ENCODE results near the gene KIF23.
A peak's percentile ranks its signal among the peaks of the same experiment; 100 is the strongest.

The KIF23 gene

GRCh38 chr15:69466733-69467132, 52.6 kb downstream of the KIF23 start:
- no peak for DNase-seq (ENCODE audit: low read depth)

GRCh38 chr15:69467636-69468035, 53.5 kb downstream of the KIF23 start:
- DNase-seq (ENCODE audit: low read depth) = no peak

GRCh38 chr15:69468241-69469121, 54.3 kb downstream of the KIF23 start:
- DNase-seq (ENCODE audit: low read depth) = peak; percentile 77

GRCh38 chr15:69469467-69470201, 55.5 kb downstream of the KIF23 start:
- DNase-seq (ENCODE audit: low read depth) = peak; percentile 62

- no peak for DNase-seq (ENCODE audit: low read depth)
Measured at GRCh38 chr15:69472046-69472445, 57.9 kb downstream of the KIF23 start.

GRCh38 chr15:69472562-69472961, 58.4 kb downstream of the KIF23 start:
- DNase-seq (ENCODE audit: low read depth) = no peak

GRCh38 chr15:69474291-69474690, 60.1 kb downstream of the KIF23 start:
- peak; percentile 92 for DNase-seq (ENCODE audit: low read depth)

GRCh38 chr15:69474846-69475455, 60.8 kb downstream of the KIF23 start:
- peak; percentile 72 for DNase-seq (ENCODE audit: low read depth)

GRCh38 chr15:69475769-69476358, 61.7 kb downstream of the KIF23 start:
- peak; percentile 80 for DNase-seq (ENCODE audit: low read depth)

GRCh38 chr15:69476704-69477473, 62.7 kb downstream of the KIF23 start:
- no peak for DNase-seq (ENCODE audit: low read depth)

GRCh38 chr15:69478259-69478781, 64.2 kb downstream of the KIF23 start:
- DNase-seq (ENCODE audit: low read depth) = peak; percentile 59

- no peak for DNase-seq (ENCODE audit: low read depth)
Measured at GRCh38 chr15:69479081-69479480, 64.9 kb downstream of the KIF23 start.

GRCh38 chr15:69479971-69480370, 65.8 kb downstream of the KIF23 start:
- no peak for DNase-seq (ENCODE audit: low read depth)

GRCh38 chr15:69480932-69481331, 66.8 kb downstream of the KIF23 start:
- DNase-seq (ENCODE audit: low read depth) = no peak

- DNase-seq (ENCODE audit: low read depth) = no peak
Measured at GRCh38 chr15:69482686-69483256, 68.6 kb downstream of the KIF23 start.

GRCh38 chr15:69484837-69485236, 70.7 kb downstream of the KIF23 start:
- no peak for DNase-seq (ENCODE audit: low read depth)

GRCh38 chr15:69486481-69487110, 72.4 kb downstream of the KIF23 start:
- DNase-seq (ENCODE audit: low read depth) = no peak

GRCh38 chr15:69489073-69489571, 75.0 kb downstream of the KIF23 start:
- DNase-seq (ENCODE audit: low read depth) = no peak

- DNase-seq (ENCODE audit: low read depth) = no peak
Measured at GRCh38 chr15:69490356-69491037, 76.3 kb downstream of the KIF23 start.

- no peak for DNase-seq (ENCODE audit: low read depth)
Measured at GRCh38 chr15:69491038-69491505, 76.9 kb downstream of the KIF23 start.
